K562 (cell line): ENCODE measurements around the gene FAM187B. TPM values are rescaled to one million over a fixed set of nuclear protein-coding genes. Genes with fewer than 3 reads are reported as not detected.

Experiments
- ATAC-seq: fragments of 200-7000 bp; cut with Tn5 transposase; 3 replicates; pipeline ENCODE4 v1.9.1; 2020; ENCODE audit warnings: moderate library complexity
- BruUV-seq: library from RNA; stranded (reverse); fragments of 400-500 nt; replicated peaks from 2 replicates; lab custom pipeline; 2021; lab: Mats Ljungman, UMichigan
- CTCF ChIA-PET: fragments of 300-600 bp; formaldehyde crosslinking; extraction: SDS; loops from one replicate; lab custom pipeline; 2021; ENCODE audit warnings: low intra/inter-chr PET ratio; lab: Yijun Ruan, JAX
- POLR2A ChIA-PET: fragments of 300-600, 350-650 bp; sonication (Branson Sonifier 250); formaldehyde crosslinking; extraction: SDS; loops from one replicate; lab custom pipeline; 2021; ENCODE audit warnings: antibody characterized with exemption, inconsistent platforms; lab: Yijun Ruan, JAX
- DNase-seq, 4 experiments: peaks; one replicate each; pipeline versions ENCODE4 v3.0.0 to v3.0.0-alpha.2; 2011 to 2018; ENCODE audit warnings: low spot score in 3 of 4, mixed read lengths in 3 of 4; ENCODE audit errors: extremely low read depth in 1 of 4
- FAIRE-seq: peaks from 2 replicates; lab custom pipeline; 2011; peaks lifted over from hg19 to GRCh38; lab: Jason Lieb, UNC
- H2AFZ ChIP-seq: 2 replicates; pipeline ENCODE4 v1.6.0; 2011; ENCODE audit warnings: low read depth, low read length, control low read depth, inconsistent platforms
- H3K27ac ChIP-seq: fragments of 200-600 bp; 3 replicates; pipeline ENCODE4 v1.8.0; 2011; ENCODE audit warnings: low read depth, mild to moderate bottlenecking, control low read depth, inconsistent platforms, low read length, moderate library complexity, mixed read lengths; ENCODE audit errors: extremely low read depth
- H3K27me3 ChIP-seq, 2 experiments: fragments of 300-600 bp in 1 of 2; 2 replicates in 1 of 2; 3 replicates in 1 of 2; pipeline versions ENCODE4 v1.6.0 to v1.8.0; 2011; ENCODE audit warnings: inconsistent platforms in 2 of 2, low read length in 2 of 2, mild to moderate bottlenecking in 1 of 2, mixed read lengths in 1 of 2, moderate library complexity in 1 of 2; ENCODE audit not compliant: control insufficient read depth in 2 of 2, insufficient read depth in 2 of 2
- H3K36me3 ChIP-seq: fragments of 300-600 bp; 3 replicates; pipeline ENCODE4 v1.8.0; 2011; ENCODE audit warnings: mild to moderate bottlenecking, low read length, inconsistent platforms; ENCODE audit not compliant: control insufficient read depth, insufficient read depth
- H3K4me1 ChIP-seq, 2 experiments: fragments of 200-600 bp in 1 of 2; replicated peaks in 1 of 2; 2 replicates in 1 of 2; 3 replicates in 1 of 2; pipeline versions ENCODE4 v1.5.1 to v1.8.0; 2011; ENCODE audit warnings: inconsistent platforms in 2 of 2, low read length in 2 of 2, mild to moderate bottlenecking in 1 of 2, mixed read lengths in 1 of 2, moderate library complexity in 1 of 2; ENCODE audit not compliant: control insufficient read depth in 2 of 2, insufficient read depth in 2 of 2
- H3K4me2 ChIP-seq: 2 replicates; pipeline ENCODE4 v1.6.1; 2011; ENCODE audit warnings: low read length, control low read depth, inconsistent platforms, mixed read lengths; ENCODE audit not compliant: insufficient read depth
- H3K4me3 ChIP-seq: fragments of 200-600 bp; sonication (generic), shearing (Covaris generic); 2 replicates; pipeline ENCODE4 v1.5.1; 2016; ENCODE audit warnings: control low read depth, inconsistent platforms
- H3K79me2 ChIP-seq: fragments of 200-600 bp; 3 replicates; pipeline ENCODE4 v1.8.0; 2011; ENCODE audit warnings: low read length, inconsistent platforms; ENCODE audit not compliant: control insufficient read depth, insufficient read depth
- H3K9ac ChIP-seq, 2 experiments: 2 replicates each; pipeline versions ENCODE4 v1.6.0 to v1.6.1; 2011; ENCODE audit warnings: low read depth in 2 of 2, low read length in 2 of 2, control low read depth in 1 of 2, inconsistent platforms in 1 of 2, mild to moderate bottlenecking in 1 of 2, mixed read lengths in 1 of 2; ENCODE audit not compliant: insufficient read depth in 1 of 2
- H3K9me1 ChIP-seq: one replicate; pipeline ENCODE4 v1.6.0; 2011; ENCODE audit warnings: inconsistent platforms, mild to moderate bottlenecking, low read length, moderate library complexity; ENCODE audit not compliant: control insufficient read depth, insufficient read depth
- H3K9me3 ChIP-seq: replicated peaks from 2 replicates; pipeline ENCODE4 v1.5.1; 2011; ENCODE audit warnings: low read depth, low read length, inconsistent platforms; ENCODE audit not compliant: control insufficient read depth, insufficient read depth
- H4K20me1 ChIP-seq: replicated peaks from 2 replicates; pipeline ENCODE4 v1.6.1; 2011; ENCODE audit warnings: low read length, inconsistent platforms, mixed read lengths; ENCODE audit not compliant: control insufficient read depth, insufficient read depth
- ARNT ChIP-seq, 2 experiments: fragments of 450-650 bp; IDR thresholded peaks; 2 replicates each; pipeline ENCODE4 v1.6.1; 2016; ENCODE audit warnings: mild to moderate bottlenecking in 1 of 2
- ELF2 ChIP-seq: fragments of 250-450 bp; sonication (Bioruptor Pico); IDR thresholded peaks from 2 replicates; pipeline ENCODE4 v1.5.0; 2021; ENCODE audit warnings: mild to moderate bottlenecking
- GTF2F1 ChIP-seq: IDR thresholded peaks from 2 replicates; pipeline ENCODE4 v1.6.1; 2011; ENCODE audit warnings: low read depth, low read length, improper control_type of control experiment
- IRF2 ChIP-seq: sonication (generic); formaldehyde crosslinking; IDR thresholded peaks from 2 replicates; pipeline ENCODE4 v1.8.1; 2022; ENCODE audit warnings: mild to moderate bottlenecking, missing genetic modification reagents
- NRF1 ChIP-seq, 2 experiments: fragments of 450-650 bp; IDR thresholded peaks in 1 of 2; conservative IDR thresholded peaks in 1 of 2; 2 replicates each; pipeline ENCODE4 v1.6.1; 2014; ENCODE audit warnings: mild to moderate bottlenecking in 2 of 2
- SP2 ChIP-seq: IDR thresholded peaks from 2 replicates; pipeline ENCODE4 v1.6.1; 2011; ENCODE audit warnings: mild to moderate bottlenecking, low read depth, low read length, moderate library complexity; ENCODE audit not compliant: poor library complexity, severe bottlenecking; ENCODE audit errors: extremely low read depth
- ZFP1 ChIP-seq: fragments of 450-650 bp; formaldehyde crosslinking; IDR thresholded peaks from 2 replicates; pipeline ENCODE4 v1.4.0; 2020; ENCODE audit warnings: mild to moderate bottlenecking, mixed read lengths
- ZNF445 ChIP-seq: fragments of 250-450 bp; sonication (Bioruptor Pico); IDR thresholded peaks from 2 replicates; pipeline ENCODE4 v1.4.0; 2020; ENCODE audit warnings: low read depth, mild to moderate bottlenecking, moderate library complexity
- ZNF717 ChIP-seq: fragments of 250-450 bp; sonication (Bioruptor Pico); IDR thresholded peaks from 2 replicates; pipeline ENCODE4 v1.5.0; 2021
- WGBS: fragments of 100-300 bp; shearing (Covaris generic); methylation state at CpG from one replicate; pipeline ENCODE4 v1.1.6; 2016; ENCODE audit warnings: low coverage, mixed read lengths; ENCODE audit not compliant: insufficient coverage; ENCODE audit errors: missing lambda C conversion rate; 5-methylcytosine and 5-hydroxymethylcytosine counted together
- in situ Hi-C: fragments of 300-500 bp; cut with MboI; formaldehyde crosslinking; loops from 4 replicates; pipeline ENCODE4 v1.15.0; 2018; ENCODE audit warnings: inconsistent platforms, mixed read lengths
- intact Hi-C: fragments of 100-400 bp; cut with micrococcal nuclease; formaldehyde crosslinking; loops from 2 replicates; pipeline ENCODE4 v1.14.2; 2022
- polyA plus RNA-seq, 8 experiments: library from polyadenylated mRNA; depleted of rRNA in 4 of 8; stranded (reverse) in 5 of 8; unstranded in 3 of 8; fragments of >200 nt; fragmentation: Nextera tagmentation in 2 of 8; fragmentation: Illumina TruSeq in 1 of 8; extraction: Ambion mirVana in 2 of 8; extraction: Trizol in 1 of 8; gene quantifications; 2 replicates each; pipeline versions ENCODE4 v1.2.1 to v1.2.3, GENCODE V29; 2011 to 2014; ENCODE audit warnings: inconsistent platforms in 1 of 8, missing spikeins in 1 of 8
- total RNA-seq, 7 experiments: library from RNA; depleted of rRNA in 6 of 7; stranded (reverse); fragments of >200 nt in 6 of 7; fragmentation: Illumina TruSeq in 2 of 7; extraction: Trizol in 2 of 7; gene quantifications; 2 replicates each; pipeline versions ENCODE4 v1.2.1 to v1.2.3, GENCODE V29; 2011 to 2021; ENCODE audit warnings: low replicate concordance in 1 of 7
- TF ChIP-seq, protein P1 (sequence below): fragments of 450-650 bp; formaldehyde crosslinking; IDR thresholded peaks from 2 replicates; pipeline ENCODE4 v1.4.0; 2022; ENCODE audit warnings: missing genetic modification characterization
- TF ChIP-seq, protein P2 (sequence below): fragments of 250-450 bp; sonication (Bioruptor Pico); IDR thresholded peaks from 2 replicates; pipeline ENCODE4 v1.5.0; 2021
- TF ChIP-seq, protein P3 (sequence below): fragments of 250-450 bp; sonication (Bioruptor Pico); IDR thresholded peaks from 2 replicates; pipeline ENCODE4 v1.4.0; 2020; ENCODE audit warnings: mild to moderate bottlenecking, moderate library complexity, borderline replicate concordance
- TF ChIP-seq, protein P4 (sequence below): fragments of 250-450 bp; sonication (Bioruptor Pico); IDR thresholded peaks from 2 replicates; pipeline ENCODE4 v1.5.0; 2022; ENCODE audit warnings: mild to moderate bottlenecking
- TF ChIP-seq, protein P5 (sequence below): fragments of 200-800 bp; sonication (Bioruptor generic); IDR thresholded peaks from 2 replicates; pipeline ENCODE4 v1.6.1; 2017; ENCODE audit warnings: missing genetic modification characterization, missing compliant biosample characterization

The FAM187B gene
- total and polyA plus RNA-seq, 9 of the 15 experiments (the other 6 are each of a cell fraction or from before 2014, with no cell fraction given) = 0.04 to 0.09 TPM; not detected in 7

DNA sequence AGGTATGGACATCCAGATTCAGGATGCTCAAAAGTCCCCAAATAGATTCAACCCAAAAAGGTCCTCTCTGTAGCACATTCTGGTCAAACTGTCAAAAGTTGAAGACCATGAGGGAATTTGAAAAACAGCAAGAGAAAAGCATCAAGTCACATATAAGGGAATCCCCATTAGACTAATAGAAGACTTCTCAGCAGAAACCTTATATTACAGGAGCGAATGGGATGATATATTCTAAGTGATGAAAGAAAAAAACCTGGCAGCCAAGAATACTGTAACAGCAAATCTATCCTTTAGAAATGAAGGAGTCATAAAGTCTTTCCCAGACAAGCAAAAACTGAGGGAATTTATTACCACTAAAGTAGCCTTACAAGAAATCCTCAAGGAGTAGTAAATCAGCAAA lies 44.3 kb downstream of the FAM187B start:
- CTCF ChIA-PET = no interaction called here
- FAIRE-seq = no peak
- intact Hi-C loops = no loop called here
- TF ChIP-seq, protein P1, sequence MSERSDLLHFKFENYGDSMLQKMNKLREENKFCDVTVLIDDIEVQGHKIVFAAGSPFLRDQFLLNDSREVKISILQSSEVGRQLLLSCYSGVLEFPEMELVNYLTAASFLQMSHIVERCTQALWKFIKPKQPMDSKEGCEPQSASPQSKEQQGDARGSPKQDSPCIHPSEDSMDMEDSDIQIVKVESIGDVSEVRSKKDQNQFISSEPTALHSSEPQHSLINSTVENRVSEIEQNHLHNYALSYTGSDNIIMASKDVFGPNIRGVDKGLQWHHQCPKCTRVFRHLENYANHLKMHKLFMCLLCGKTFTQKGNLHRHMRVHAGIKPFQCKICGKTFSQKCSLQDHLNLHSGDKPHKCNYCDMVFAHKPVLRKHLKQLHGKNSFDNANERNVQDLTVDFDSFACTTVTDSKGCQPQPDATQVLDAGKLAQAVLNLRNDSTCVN = no peak
- no peak for TF ChIP-seq ZNF445
- no peak for TF ChIP-seq ZNF717
- no peak for TF ChIP-seq GTF2F1
- TF ChIP-seq SP2 = no peak
- TF ChIP-seq, protein P2, sequence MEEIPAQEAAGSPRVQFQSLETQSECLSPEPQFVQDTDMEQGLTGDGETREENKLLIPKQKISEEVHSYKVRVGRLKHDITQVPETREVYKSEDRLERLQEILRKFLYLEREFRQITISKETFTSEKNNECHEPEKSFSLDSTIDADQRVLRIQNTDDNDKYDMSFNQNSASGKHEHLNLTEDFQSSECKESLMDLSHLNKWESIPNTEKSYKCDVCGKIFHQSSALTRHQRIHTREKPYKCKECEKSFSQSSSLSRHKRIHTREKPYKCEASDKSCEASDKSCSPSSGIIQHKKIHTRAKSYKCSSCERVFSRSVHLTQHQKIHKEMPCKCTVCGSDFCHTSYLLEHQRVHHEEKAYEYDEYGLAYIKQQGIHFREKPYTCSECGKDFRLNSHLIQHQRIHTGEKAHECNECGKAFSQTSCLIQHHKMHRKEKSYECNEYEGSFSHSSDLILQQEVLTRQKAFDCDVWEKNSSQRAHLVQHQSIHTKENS (CRISPR knock-in tag) = no peak
- no peak for TF ChIP-seq ELF2 (CRISPR knock-in tag)
- TF ChIP-seq, protein P3, sequence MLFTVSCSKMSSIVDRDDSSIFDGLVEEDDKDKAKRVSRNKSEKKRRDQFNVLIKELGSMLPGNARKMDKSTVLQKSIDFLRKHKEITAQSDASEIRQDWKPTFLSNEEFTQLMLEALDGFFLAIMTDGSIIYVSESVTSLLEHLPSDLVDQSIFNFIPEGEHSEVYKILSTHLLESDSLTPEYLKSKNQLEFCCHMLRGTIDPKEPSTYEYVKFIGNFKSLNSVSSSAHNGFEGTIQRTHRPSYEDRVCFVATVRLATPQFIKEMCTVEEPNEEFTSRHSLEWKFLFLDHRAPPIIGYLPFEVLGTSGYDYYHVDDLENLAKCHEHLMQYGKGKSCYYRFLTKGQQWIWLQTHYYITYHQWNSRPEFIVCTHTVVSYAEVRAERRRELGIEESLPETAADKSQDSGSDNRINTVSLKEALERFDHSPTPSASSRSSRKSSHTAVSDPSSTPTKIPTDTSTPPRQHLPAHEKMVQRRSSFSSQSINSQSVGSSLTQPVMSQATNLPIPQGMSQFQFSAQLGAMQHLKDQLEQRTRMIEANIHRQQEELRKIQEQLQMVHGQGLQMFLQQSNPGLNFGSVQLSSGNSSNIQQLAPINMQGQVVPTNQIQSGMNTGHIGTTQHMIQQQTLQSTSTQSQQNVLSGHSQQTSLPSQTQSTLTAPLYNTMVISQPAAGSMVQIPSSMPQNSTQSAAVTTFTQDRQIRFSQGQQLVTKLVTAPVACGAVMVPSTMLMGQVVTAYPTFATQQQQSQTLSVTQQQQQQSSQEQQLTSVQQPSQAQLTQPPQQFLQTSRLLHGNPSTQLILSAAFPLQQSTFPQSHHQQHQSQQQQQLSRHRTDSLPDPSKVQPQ (CRISPR knock-in tag) = no peak
- no peak for TF ChIP-seq IRF2 (CRISPR knock-in tag)
- no peak for TF ChIP-seq ARNT (IDR thresholded peaks at IDR 0.05)
- no peak for TF ChIP-seq NRF1 (conservative IDR thresholded peaks at IDR 0.05 in 1 of 2, IDR thresholded peaks at IDR 0.05 in 1 of 2)
- TF ChIP-seq, protein P4, sequence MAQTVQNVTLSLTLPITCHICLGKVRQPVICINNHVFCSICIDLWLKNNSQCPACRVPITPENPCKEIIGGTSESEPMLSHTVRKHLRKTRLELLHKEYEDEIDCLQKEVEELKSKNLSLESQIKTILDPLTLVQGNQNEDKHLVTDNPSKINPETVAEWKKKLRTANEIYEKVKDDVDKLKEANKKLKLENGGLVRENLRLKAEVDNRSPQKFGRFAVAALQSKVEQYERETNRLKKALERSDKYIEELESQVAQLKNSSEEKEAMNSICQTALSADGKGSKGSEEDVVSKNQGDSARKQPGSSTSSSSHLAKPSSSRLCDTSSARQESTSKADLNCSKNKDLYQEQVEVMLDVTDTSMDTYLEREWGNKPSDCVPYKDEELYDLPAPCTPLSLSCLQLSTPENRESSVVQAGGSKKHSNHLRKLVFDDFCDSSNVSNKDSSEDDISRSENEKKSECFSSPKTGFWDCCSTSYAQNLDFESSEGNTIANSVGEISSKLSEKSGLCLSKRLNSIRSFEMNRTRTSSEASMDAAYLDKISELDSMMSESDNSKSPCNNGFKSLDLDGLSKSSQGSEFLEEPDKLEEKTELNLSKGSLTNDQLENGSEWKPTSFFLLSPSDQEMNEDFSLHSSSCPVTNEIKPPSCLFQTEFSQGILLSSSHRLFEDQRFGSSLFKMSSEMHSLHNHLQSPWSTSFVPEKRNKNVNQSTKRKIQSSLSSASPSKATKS = no peak
- TF ChIP-seq, protein P5, sequence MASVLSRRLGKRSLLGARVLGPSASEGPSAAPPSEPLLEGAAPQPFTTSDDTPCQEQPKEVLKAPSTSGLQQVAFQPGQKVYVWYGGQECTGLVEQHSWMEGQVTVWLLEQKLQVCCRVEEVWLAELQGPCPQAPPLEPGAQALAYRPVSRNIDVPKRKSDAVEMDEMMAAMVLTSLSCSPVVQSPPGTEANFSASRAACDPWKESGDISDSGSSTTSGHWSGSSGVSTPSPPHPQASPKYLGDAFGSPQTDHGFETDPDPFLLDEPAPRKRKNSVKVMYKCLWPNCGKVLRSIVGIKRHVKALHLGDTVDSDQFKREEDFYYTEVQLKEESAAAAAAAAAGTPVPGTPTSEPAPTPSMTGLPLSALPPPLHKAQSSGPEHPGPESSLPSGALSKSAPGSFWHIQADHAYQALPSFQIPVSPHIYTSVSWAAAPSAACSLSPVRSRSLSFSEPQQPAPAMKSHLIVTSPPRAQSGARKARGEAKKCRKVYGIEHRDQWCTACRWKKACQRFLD (CRISPR knock-in tag) = no peak
- no peak for TF ChIP-seq ZFP1 (CRISPR knock-in tag)

More for the DNA sequence above, 44.3 kb downstream of the FAM187B start:
- no peak overlapping the region for H3K9ac ChIP-seq
- H3K9me3 ChIP-seq = no peaks in the 10 kb centered on the region
- POLR2A ChIA-PET = interaction anchor here (0.9 to 1.1 kb wide), 3 partner anchors 9 to 22 kb away, joined by 3 to 4 read pairs (median 3); no protein-coding TSS in a partner anchor
- 72% methylated on average over 1 of the region's 1 CpG for WGBS
- no peak for ATAC-seq
- H3K9me1 ChIP-seq = no peaks in the 10 kb centered on the region
- no peak overlapping the region for H3K27ac ChIP-seq
- no peaks in the 10 kb centered on the region for H3K36me3 ChIP-seq
- H2AFZ ChIP-seq = peak overlapping the region; percentile 10; the same call in 1 of the 2 replicates
- no peak for DNase-seq
- no peaks in the 10 kb centered on the region for H3K79me2 ChIP-seq
- BruUV-seq = no TSS peak
- H3K4me3 ChIP-seq = no peak overlapping the region
- H3K4me2 ChIP-seq = no peak overlapping the region
- no peaks in the 10 kb centered on the region for H3K27me3 ChIP-seq
- no peaks in the 10 kb centered on the region for H4K20me1 ChIP-seq
- peaks cover 3 to 6% of the 10 kb centered on the region in 2 experiments; a peak in 2 of 5 replicates for H3K4me1 ChIP-seq
- in situ Hi-C loops = no loop called here
